Measurements from ENCODE around the gene SLBP.

- no peak for TF ChIP-seq CTCF (IDR thresholded peaks at IDR 0.05; ENCODE audit: insufficient read depth, low read length, poor library complexity, severe bottlenecking)
- no peak for TF ChIP-seq EZH2phosphoT487 (conservative IDR thresholded peaks at IDR 0.05; ENCODE audit: low read length)
Measured at GRCh38 chr4:1703867-1704266, 8.3 kb downstream of the SLBP start.
